AG04450 (cell line): ENCODE results near the gene MRPS16. TPM values are rescaled to one million over a fixed set of nuclear protein-coding genes. Genes with fewer than 3 reads are reported as not detected.

ENCODE experiments used
- CTCF ChIA-PET: fragments of 300-600, 350-600 bp; formaldehyde crosslinking; extraction: SDS; loops from one replicate; lab custom pipeline; 2022; ENCODE audit warnings: antibody characterized with exemption, inconsistent platforms; lab: Charles Lee
- POLR2A ChIA-PET: fragments of 350-600 bp; formaldehyde crosslinking; extraction: SDS; loops from one replicate; lab custom pipeline; 2021; ENCODE audit warnings: antibody characterized with exemption, inconsistent platforms; lab: Yijun Ruan, JAX
- DNase-seq: peaks from one replicate; pipeline ENCODE4 v3.0.0-alpha.2; 2011; ENCODE audit warnings: low read depth, low spot score
- H3K27ac ChIP-seq: one replicate; pipeline ENCODE4 v1.5.1; 2012; ENCODE audit warnings: low read depth, low read length, control low read depth
- H3K27me3 ChIP-seq: one replicate; pipeline ENCODE4 v1.6.0; 2012; ENCODE audit warnings: low read length; ENCODE audit not compliant: control insufficient read depth, insufficient read depth
- H3K4me3 ChIP-seq: 2 replicates; pipeline ENCODE4 v1.5.1; 2011; ENCODE audit warnings: mild to moderate bottlenecking, low read depth, low read length, control low read depth
- H3K9me3 ChIP-seq: 2 replicates; pipeline ENCODE4 v1.5.1; 2012; ENCODE audit warnings: low read length; ENCODE audit not compliant: control insufficient read depth, insufficient read depth
- CTCF ChIP-seq: IDR thresholded peaks from 2 replicates; pipeline ENCODE4 v1.5.1; 2011; ENCODE audit warnings: low read depth, low read length, control low read depth, inconsistent platforms
- polyA plus RNA-seq: library from polyadenylated mRNA; depleted of rRNA; stranded (reverse); fragments of >200 nt; gene quantifications from 2 replicates; pipeline ENCODE4 v1.2.3, GENCODE V29; 2011

The MRPS16 gene
- polyA plus RNA-seq, 1 experiment, result 67.7 TPM

- POLR2A ChIA-PET, result no interaction called here
- CTCF ChIA-PET, result no interaction called here
- TF ChIP-seq CTCF, result no peak
- Histone ChIP-seq H3K4me3 (no peak overlapping the region), H3K9me3 (no peaks in the 10 kb centered on the region), H3K27me3 (no peaks in the 10 kb centered on the region), H3K27ac (no peak overlapping the region)
- DNase-seq, result no peak
Observed at GRCh38 chr10:73220989-73221388, 31.5 kb downstream of the MRPS16 start.

- Histone ChIP-seq H3K4me3 (no peak overlapping the region), H3K27me3 (no peaks in the 10 kb centered on the region), H3K27ac (no peak overlapping the region), H3K9me3 (no peaks in the 10 kb centered on the region)
- CTCF ChIA-PET, result no interaction called here
- no peak for TF ChIP-seq CTCF
- no peak for DNase-seq
- POLR2A ChIA-PET, result no interaction called here
Observed at GRCh38 chr10:73219384-73219783, 33.1 kb downstream of the MRPS16 start.

GRCh38 chr10:73218431-73219191, 33.8 kb downstream of the MRPS16 start:
- Histone ChIP-seq H3K27ac (no peak overlapping the region), H3K4me3 (no peak overlapping the region), H3K27me3 (no peaks in the 10 kb centered on the region), H3K9me3 (no peaks in the 10 kb centered on the region)
- ChIA-PET POLR2A (no interaction called here), CTCF (interaction anchor here (0.7 kb wide), 1 partner anchor 239 kb away, joined by 3 read pairs; no protein-coding TSS in a partner anchor)
- DNase-seq, result no peak
- peak; percentile 48 for TF ChIP-seq CTCF

GRCh38 chr10:73217628-73218027, 34.8 kb downstream of the MRPS16 start:
- no peak for DNase-seq
- POLR2A ChIA-PET, result no interaction called here
- TF ChIP-seq CTCF, result no peak
- CTCF ChIA-PET, result no interaction called here
- Histone ChIP-seq H3K27me3 (no peaks in the 10 kb centered on the region), H3K9me3 (no peaks in the 10 kb centered on the region), H3K27ac (no peak overlapping the region), H3K4me3 (no peak overlapping the region)

GRCh38 chr10:73215749-73216148, 36.7 kb downstream of the MRPS16 start:
- CTCF ChIA-PET, result no interaction called here

More at GRCh38 chr10:73215749-73216148, 36.7 kb downstream of the MRPS16 start:
- no peak for TF ChIP-seq CTCF
- no peaks in the 10 kb centered on the region for H3K27me3 ChIP-seq
- H3K9me3 ChIP-seq, result no peaks in the 10 kb centered on the region
- no peak overlapping the region for H3K4me3 ChIP-seq
- H3K27ac ChIP-seq, result no peak overlapping the region
- DNase-seq, result no peak
- POLR2A ChIA-PET, result no interaction called here
